PFSK-1 (cell line): ENCODE data around the gene KCNQ1.

Experiments
- POLR2AphosphoS5 ChIP-seq: IDR thresholded peaks from 2 replicates; pipeline ENCODE4 v1.6.1; 2012; ENCODE audit warnings: low read depth, mild to moderate bottlenecking, control low read depth, low read length, moderate library complexity
- REST ChIP-seq, 2 experiments: IDR thresholded peaks; 2 replicates each; pipeline versions ENCODE4 v1.6.1 to v1.8.0; 2011 to 2012; ENCODE audit warnings: low read depth in 2 of 2, low read length in 2 of 2, control low read depth in 1 of 2, inconsistent platforms in 1 of 2, mild to moderate bottlenecking in 1 of 2, moderate library complexity in 1 of 2; ENCODE audit not compliant: insufficient read depth in 1 of 2
- SIN3A ChIP-seq: IDR thresholded peaks from 2 replicates; pipeline ENCODE4 v1.6.1; 2012; ENCODE audit warnings: mild to moderate bottlenecking, low read length, moderate library complexity, borderline replicate concordance; ENCODE audit not compliant: insufficient read depth
- TAF1 ChIP-seq: IDR thresholded peaks from 2 replicates; pipeline ENCODE4 v1.6.1; 2012; ENCODE audit warnings: low read length, control low read depth, borderline replicate concordance; ENCODE audit not compliant: insufficient read depth

DNA sequence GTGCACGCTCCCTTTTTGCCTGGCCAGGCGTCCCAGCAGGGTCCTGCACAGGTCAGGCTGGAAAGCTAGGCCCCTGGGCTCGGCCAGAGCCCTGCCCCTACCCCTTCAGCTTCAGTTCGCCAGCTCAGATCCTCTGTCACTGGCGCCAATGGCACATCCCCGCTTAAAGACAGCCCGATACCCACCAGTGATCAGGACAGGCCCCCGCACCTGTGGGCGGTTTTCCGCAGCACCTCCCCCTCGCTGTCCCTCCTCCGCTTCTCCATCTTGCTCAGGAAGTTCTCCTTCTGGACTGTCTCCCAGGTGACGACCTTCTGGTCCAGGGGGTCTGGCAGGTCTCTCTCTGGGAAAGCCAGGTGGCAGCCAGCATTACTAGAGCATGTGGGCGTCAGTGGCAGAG lies 38.4 kb upstream of the KCNQ1 start:
- TF ChIP-seq REST (IDR thresholded peaks at IDR 0.05; ENCODE audit: insufficient read depth in 1 of 2, low read depth in 2 of 2, low read length in 2 of 2) = no peak
- TF ChIP-seq TAF1 = no peak
- no peak for TF ChIP-seq POLR2AphosphoS5
- TF ChIP-seq SIN3A = no peak
